Measurements from ENCODE around the gene FAM24A. TPM values are rescaled to one million over a fixed set of nuclear protein-coding genes. Genes with fewer than 3 reads are reported as not detected.

FAM24A gene, protein sequence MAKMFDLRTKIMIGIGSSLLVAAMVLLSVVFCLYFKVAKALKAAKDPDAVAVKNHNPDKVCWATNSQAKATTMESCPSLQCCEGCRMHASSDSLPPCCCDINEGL
- total RNA-seq (2022) (not detected in 2 replicates), Bru-seq, nascent RNA (not detected), BruChase-seq, experiment 1, labeled RNA remaining after a 2-hour chase (not detected), BruChase-seq, experiment 2, labeled RNA remaining after a 6-hour chase (not detected)
- long read RNA-seq: 0 reads

- TF ChIP-seq, protein P1, sequence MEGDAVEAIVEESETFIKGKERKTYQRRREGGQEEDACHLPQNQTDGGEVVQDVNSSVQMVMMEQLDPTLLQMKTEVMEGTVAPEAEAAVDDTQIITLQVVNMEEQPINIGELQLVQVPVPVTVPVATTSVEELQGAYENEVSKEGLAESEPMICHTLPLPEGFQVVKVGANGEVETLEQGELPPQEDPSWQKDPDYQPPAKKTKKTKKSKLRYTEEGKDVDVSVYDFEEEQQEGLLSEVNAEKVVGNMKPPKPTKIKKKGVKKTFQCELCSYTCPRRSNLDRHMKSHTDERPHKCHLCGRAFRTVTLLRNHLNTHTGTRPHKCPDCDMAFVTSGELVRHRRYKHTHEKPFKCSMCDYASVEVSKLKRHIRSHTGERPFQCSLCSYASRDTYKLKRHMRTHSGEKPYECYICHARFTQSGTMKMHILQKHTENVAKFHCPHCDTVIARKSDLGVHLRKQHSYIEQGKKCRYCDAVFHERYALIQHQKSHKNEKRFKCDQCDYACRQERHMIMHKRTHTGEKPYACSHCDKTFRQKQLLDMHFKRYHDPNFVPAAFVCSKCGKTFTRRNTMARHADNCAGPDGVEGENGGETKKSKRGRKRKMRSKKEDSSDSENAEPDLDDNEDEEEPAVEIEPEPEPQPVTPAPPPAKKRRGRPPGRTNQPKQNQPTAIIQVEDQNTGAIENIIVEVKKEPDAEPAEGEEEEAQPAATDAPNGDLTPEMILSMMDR (IDR thresholded peaks at IDR 0.05; ENCODE audit: insufficient read depth in 1 of 2, low read depth in 1 of 2, low read length in 1 of 2, severe bottlenecking in 1 of 2, unreplicated experiment in 1 of 2): no peak
- DNase-seq: no peak
Observed at GRCh38 chr10:122910310-122910709, at the start of gene FAM24A. FAM24A (plus strand) TSS chr10:122910610; CDS start chr10:122911635, 1,025 bp downstream.

DNA sequence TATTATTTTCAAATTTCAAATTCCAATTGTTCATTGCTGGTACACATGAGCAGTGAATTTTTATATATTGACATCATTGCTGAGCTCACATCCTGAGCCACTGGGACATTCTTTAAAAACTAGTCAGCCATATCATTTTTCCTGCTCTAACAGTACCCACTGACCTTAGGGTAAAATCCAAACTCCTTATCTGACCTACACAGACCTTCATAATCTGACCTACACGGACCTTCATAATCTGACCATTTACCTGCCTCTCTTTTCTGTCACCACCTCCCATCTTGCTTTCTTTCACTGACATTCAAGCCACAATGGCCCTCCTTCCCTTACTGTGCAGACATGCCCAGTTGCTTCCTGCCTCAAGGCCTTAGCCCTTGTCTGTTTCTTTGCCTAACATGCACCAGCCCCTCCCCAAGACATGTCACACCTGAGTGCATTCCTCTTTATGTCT is 48.7 kb upstream of the FAM24A start:
- ChIA-PET CTCF (no interaction called here), POLR2A (no interaction called here)
- Histone ChIP-seq H3K4me1 (peaks cover 38% of the 10 kb centered on the region), H3K36me3 (ENCODE audit: control insufficient read depth, insufficient read depth, low read length) (peaks cover 3% of the 10 kb centered on the region), H3K9me3 (no peaks in the 10 kb centered on the region; the same call in 1 of the 2 replicates), H3K27me3 (replicated peaks; ENCODE audit: control insufficient read depth, insufficient read depth, low read length) (no peaks in the 10 kb centered on the region), H3K4me3 (ENCODE audit: low read depth, low read length) (no peak overlapping the region)
- no peak overlapping the region for H3K27ac Mint-ChIP-seq (ENCODE audit: unreplicated experiment)
- TF ChIP-seq, protein P1 (IDR thresholded peaks at IDR 0.05; ENCODE audit: insufficient read depth in 1 of 2, low read depth in 1 of 2, low read length in 1 of 2, severe bottlenecking in 1 of 2, unreplicated experiment in 1 of 2): no peak
- H3K27me3 Mint-ChIP-seq (ENCODE audit: insufficient read depth, unreplicated experiment): no peaks in the 10 kb centered on the region
- no peak overlapping the region for H3K4me3 Mint-ChIP-seq (ENCODE audit: unreplicated experiment)
- no peak for DNase-seq
- H3K9me3 Mint-ChIP-seq (ENCODE audit: unreplicated experiment): peaks cover 9% of the 10 kb centered on the region
- BruUV-seq (replicated peaks): no TSS peak
- peaks cover 15% of the 10 kb centered on the region for H3K4me1 Mint-ChIP-seq (ENCODE audit: low read depth, unreplicated experiment)
- peaks cover 22% of the 10 kb centered on the region for H3K36me3 Mint-ChIP-seq (ENCODE audit: insufficient read depth, unreplicated experiment)
- intact Hi-C loops (cut with micrococcal nuclease; ENCODE audit: unreplicated experiment): no loop called here

More at GRCh38 chr10:122910310-122910709, at the start of gene FAM24A:
- intact Hi-C loops (cut with micrococcal nuclease; ENCODE audit: unreplicated experiment): no loop called here
- no peaks in the 10 kb centered on the region for H3K27me3 ChIP-seq (replicated peaks; ENCODE audit: control insufficient read depth, insufficient read depth, low read length)
- peaks cover 6% of the 10 kb centered on the region for H3K27me3 Mint-ChIP-seq (ENCODE audit: insufficient read depth, unreplicated experiment)
- no peak within 1 kb of the TSS for H3K4me3 ChIP-seq (ENCODE audit: low read depth, low read length)
- H3K9me3 Mint-ChIP-seq (ENCODE audit: unreplicated experiment): no peaks in the 10 kb centered on the region
- no peaks in the 10 kb centered on the region for H3K4me1 Mint-ChIP-seq (ENCODE audit: low read depth, unreplicated experiment)
- no peaks in the 10 kb centered on the region for H3K36me3 ChIP-seq (ENCODE audit: control insufficient read depth, insufficient read depth, low read length)
- POLR2A ChIA-PET: no interaction called here
- H3K36me3 Mint-ChIP-seq (ENCODE audit: insufficient read depth, unreplicated experiment): no peaks in the 10 kb centered on the region
- no peak within 1 kb of the TSS for H3K4me3 Mint-ChIP-seq (ENCODE audit: unreplicated experiment)
- no peak within 1 kb of the TSS for H3K27ac Mint-ChIP-seq (ENCODE audit: unreplicated experiment)
- CTCF ChIA-PET: no interaction called here
- BruUV-seq (replicated peaks): no TSS peak
- no peaks in the 10 kb centered on the region for H3K4me1 ChIP-seq
- H3K9me3 ChIP-seq: no peaks in the 10 kb centered on the region

GRCh38 chr10:122863216-122864193 is 46.9 kb upstream of the FAM24A start:
- Histone ChIP-seq H3K27me3 (replicated peaks; ENCODE audit: control insufficient read depth, insufficient read depth, low read length) (no peaks in the 10 kb centered on the region), H3K4me1 (peaks cover 38% of the 10 kb centered on the region), H3K36me3 (ENCODE audit: control insufficient read depth, insufficient read depth, low read length) (peaks cover 3% of the 10 kb centered on the region), H3K9me3 (peaks cover 8% of the 10 kb centered on the region; the same call in 1 of the 2 replicates), H3K4me3 (ENCODE audit: low read depth, low read length) (no peak overlapping the region)
- DNase-seq: no peak
- TF ChIP-seq, protein P1 (IDR thresholded peaks at IDR 0.05; ENCODE audit: insufficient read depth in 1 of 2, low read depth in 1 of 2, low read length in 1 of 2, severe bottlenecking in 1 of 2, unreplicated experiment in 1 of 2): no peak
- no TSS peak for BruUV-seq (replicated peaks)
- Mint-ChIP-seq H3K27ac (ENCODE audit: unreplicated experiment) (no peak overlapping the region), H3K9me3 (ENCODE audit: unreplicated experiment) (peaks cover 22% of the 10 kb centered on the region), H3K36me3 (ENCODE audit: insufficient read depth, unreplicated experiment) (peaks cover 24% of the 10 kb centered on the region), H3K4me1 (ENCODE audit: low read depth, unreplicated experiment) (peaks cover 18% of the 10 kb centered on the region), H3K27me3 (ENCODE audit: insufficient read depth, unreplicated experiment) (no peaks in the 10 kb centered on the region), H3K4me3 (ENCODE audit: unreplicated experiment) (no peak overlapping the region)
- CTCF ChIA-PET: no interaction called here
- POLR2A ChIA-PET: no interaction called here
- intact Hi-C loops (cut with micrococcal nuclease; ENCODE audit: unreplicated experiment): no loop called here
